Measurements from ENCODE around the gene VCAM1.
"Not testable (repeated sequence)": the region's sequence is repeated elsewhere in the genome, so short reads cannot be mapped to it uniquely, and the experiment has no call there.

VCAM1 gene

GRCh38 chr1:100769906-100770646, 50.5 kb downstream of the VCAM1 start:
- H3K9ac ChIP-seq (ENCODE audit: low read depth in 1 of 2, low read length in 2 of 2) = no peak overlapping the region
- H3K4me3 ChIP-seq (ENCODE audit: low read depth in 1 of 2, low read length in 2 of 2) = no peak overlapping the region
- H3K27me3 ChIP-seq (ENCODE audit: control insufficient read depth in 1 of 2, insufficient read depth in 2 of 2, low read length in 2 of 2) = no peaks in the 10 kb centered on the region
- H3K4me1 ChIP-seq (ENCODE audit: control insufficient read depth in 1 of 2, insufficient read depth in 2 of 2, low read length in 2 of 2) = no peaks in the 10 kb centered on the region
- no peaks in the 10 kb centered on the region for H3K9me3 ChIP-seq (ENCODE audit: control insufficient read depth in 1 of 2, low read length in 2 of 2)
- no peaks in the 10 kb centered on the region for H3K36me3 ChIP-seq (ENCODE audit: control insufficient read depth in 1 of 2, insufficient read depth in 2 of 2, low read length in 2 of 2)
- no peak overlapping the region for H3K27ac ChIP-seq (ENCODE audit: low read depth, low read length)

- no peaks in the 10 kb centered on the region for H3K9me3 ChIP-seq (ENCODE audit: control insufficient read depth in 1 of 2, low read length in 2 of 2)
- no peak overlapping the region for H3K9ac ChIP-seq (ENCODE audit: low read depth in 1 of 2, low read length in 2 of 2)
- H3K4me3 ChIP-seq (ENCODE audit: low read depth in 1 of 2, low read length in 2 of 2) = no peak overlapping the region
- no peak overlapping the region for H3K27ac ChIP-seq (ENCODE audit: low read depth, low read length)
- H3K27me3 ChIP-seq (ENCODE audit: control insufficient read depth in 1 of 2, insufficient read depth in 2 of 2, low read length in 2 of 2) = no peaks in the 10 kb centered on the region
- no peaks in the 10 kb centered on the region for H3K4me1 ChIP-seq (ENCODE audit: control insufficient read depth in 1 of 2, insufficient read depth in 2 of 2, low read length in 2 of 2)
- no peaks in the 10 kb centered on the region for H3K36me3 ChIP-seq (ENCODE audit: control insufficient read depth in 1 of 2, insufficient read depth in 2 of 2, low read length in 2 of 2)
These were observed 53.9 kb downstream of the VCAM1 start for GRCh38 chr1:100773444-100773843.

- Histone ChIP-seq H3K27ac (ENCODE audit: low read depth, low read length) (no peak overlapping the region), H3K36me3 (ENCODE audit: control insufficient read depth in 1 of 2, insufficient read depth in 2 of 2, low read length in 2 of 2) (no peaks in the 10 kb centered on the region), H3K27me3 (ENCODE audit: control insufficient read depth in 1 of 2, insufficient read depth in 2 of 2, low read length in 2 of 2) (no peaks in the 10 kb centered on the region), H3K9ac (ENCODE audit: low read depth in 1 of 2, low read length in 2 of 2) (no peak overlapping the region), H3K9me3 (ENCODE audit: control insufficient read depth in 1 of 2, low read length in 2 of 2) (no peaks in the 10 kb centered on the region), H3K4me3 (ENCODE audit: low read depth in 1 of 2, low read length in 2 of 2) (no peak overlapping the region), H3K4me1 (ENCODE audit: control insufficient read depth in 1 of 2, insufficient read depth in 2 of 2, low read length in 2 of 2) (no peaks in the 10 kb centered on the region)
These were observed 54.8 kb downstream of the VCAM1 start for GRCh38 chr1:100774370-100774769.

GRCh38 chr1:100775483-100775882, 55.9 kb downstream of the VCAM1 start:
- Histone ChIP-seq H3K27ac (ENCODE audit: low read depth, low read length) (no peak overlapping the region), H3K4me3 (ENCODE audit: low read depth in 1 of 2, low read length in 2 of 2) (no peak overlapping the region), H3K9me3 (ENCODE audit: control insufficient read depth in 1 of 2, low read length in 2 of 2) (no peaks in the 10 kb centered on the region), H3K27me3 (ENCODE audit: control insufficient read depth in 1 of 2, insufficient read depth in 2 of 2, low read length in 2 of 2) (no peaks in the 10 kb centered on the region), H3K4me1 (ENCODE audit: control insufficient read depth in 1 of 2, insufficient read depth in 2 of 2, low read length in 2 of 2) (no peaks in the 10 kb centered on the region), H3K36me3 (ENCODE audit: control insufficient read depth in 1 of 2, insufficient read depth in 2 of 2, low read length in 2 of 2) (no peaks in the 10 kb centered on the region), H3K9ac (ENCODE audit: low read depth in 1 of 2, low read length in 2 of 2) (no peak overlapping the region)

- no peaks in the 10 kb centered on the region for H3K9me3 ChIP-seq (ENCODE audit: control insufficient read depth in 1 of 2, low read length in 2 of 2)
- H3K36me3 ChIP-seq (ENCODE audit: control insufficient read depth in 1 of 2, insufficient read depth in 2 of 2, low read length in 2 of 2) = no peaks in the 10 kb centered on the region
- H3K9ac ChIP-seq (ENCODE audit: low read depth in 1 of 2, low read length in 2 of 2) = no peak overlapping the region
- no peaks in the 10 kb centered on the region for H3K27me3 ChIP-seq (ENCODE audit: control insufficient read depth in 1 of 2, insufficient read depth in 2 of 2, low read length in 2 of 2)
- no peak overlapping the region for H3K4me3 ChIP-seq (ENCODE audit: low read depth in 1 of 2, low read length in 2 of 2)
- no peaks in the 10 kb centered on the region for H3K4me1 ChIP-seq (ENCODE audit: control insufficient read depth in 1 of 2, insufficient read depth in 2 of 2, low read length in 2 of 2)
- H3K27ac ChIP-seq (ENCODE audit: low read depth, low read length) = no peak overlapping the region
These were observed 59.2 kb downstream of the VCAM1 start for GRCh38 chr1:100778748-100779147.

- no peak overlapping the region for H3K27ac ChIP-seq (ENCODE audit: low read depth, low read length)
- H3K27me3 ChIP-seq (ENCODE audit: control insufficient read depth in 1 of 2, insufficient read depth in 2 of 2, low read length in 2 of 2) = no peaks in the 10 kb centered on the region
- no peaks in the 10 kb centered on the region for H3K36me3 ChIP-seq (ENCODE audit: control insufficient read depth in 1 of 2, insufficient read depth in 2 of 2, low read length in 2 of 2)
- no peaks in the 10 kb centered on the region for H3K9me3 ChIP-seq (ENCODE audit: control insufficient read depth in 1 of 2, low read length in 2 of 2)
- H3K9ac ChIP-seq (ENCODE audit: low read depth in 1 of 2, low read length in 2 of 2) = no peak overlapping the region
- H3K4me1 ChIP-seq (ENCODE audit: control insufficient read depth in 1 of 2, insufficient read depth in 2 of 2, low read length in 2 of 2) = no peaks in the 10 kb centered on the region
- no peak overlapping the region for H3K4me3 ChIP-seq (ENCODE audit: low read depth in 1 of 2, low read length in 2 of 2)
These were observed 61.3 kb downstream of the VCAM1 start for GRCh38 chr1:100780814-100781213.

GRCh38 chr1:100781728-100782127, 62.2 kb downstream of the VCAM1 start:
- not testable (repeated sequence) for H3K9ac ChIP-seq (ENCODE audit: low read depth in 1 of 2, low read length in 2 of 2); H3K36me3 ChIP-seq (ENCODE audit: control insufficient read depth in 1 of 2, insufficient read depth in 2 of 2, low read length in 2 of 2); H3K27ac ChIP-seq (ENCODE audit: low read depth, low read length); H3K4me1 ChIP-seq (ENCODE audit: control insufficient read depth in 1 of 2, insufficient read depth in 2 of 2, low read length in 2 of 2); H3K9me3 ChIP-seq (ENCODE audit: control insufficient read depth in 1 of 2, low read length in 2 of 2); H3K4me3 ChIP-seq (ENCODE audit: low read depth in 1 of 2, low read length in 2 of 2); H3K27me3 ChIP-seq (ENCODE audit: control insufficient read depth in 1 of 2, insufficient read depth in 2 of 2, low read length in 2 of 2)

- H3K27me3 ChIP-seq (ENCODE audit: control insufficient read depth in 1 of 2, insufficient read depth in 2 of 2, low read length in 2 of 2) = no peaks in the 10 kb centered on the region
- H3K9me3 ChIP-seq (ENCODE audit: control insufficient read depth in 1 of 2, low read length in 2 of 2) = no peaks in the 10 kb centered on the region
- H3K36me3 ChIP-seq (ENCODE audit: control insufficient read depth in 1 of 2, insufficient read depth in 2 of 2, low read length in 2 of 2) = no peaks in the 10 kb centered on the region
- no peaks in the 10 kb centered on the region for H3K4me1 ChIP-seq (ENCODE audit: control insufficient read depth in 1 of 2, insufficient read depth in 2 of 2, low read length in 2 of 2)
- H3K27ac ChIP-seq (ENCODE audit: low read depth, low read length) = no peak overlapping the region
- H3K9ac ChIP-seq (ENCODE audit: low read depth in 1 of 2, low read length in 2 of 2) = no peak overlapping the region
- H3K4me3 ChIP-seq (ENCODE audit: low read depth in 1 of 2, low read length in 2 of 2) = no peak overlapping the region
These were observed 63.0 kb downstream of the VCAM1 start for GRCh38 chr1:100782473-100783039.

- H3K9ac ChIP-seq (ENCODE audit: low read depth in 1 of 2, low read length in 2 of 2) = no peak overlapping the region
- H3K27me3 ChIP-seq (ENCODE audit: control insufficient read depth in 1 of 2, insufficient read depth in 2 of 2, low read length in 2 of 2) = no peaks in the 10 kb centered on the region
- no peaks in the 10 kb centered on the region for H3K9me3 ChIP-seq (ENCODE audit: control insufficient read depth in 1 of 2, low read length in 2 of 2)
- no peak overlapping the region for H3K27ac ChIP-seq (ENCODE audit: low read depth, low read length)
- H3K36me3 ChIP-seq (ENCODE audit: control insufficient read depth in 1 of 2, insufficient read depth in 2 of 2, low read length in 2 of 2) = no peaks in the 10 kb centered on the region
- no peak overlapping the region for H3K4me3 ChIP-seq (ENCODE audit: low read depth in 1 of 2, low read length in 2 of 2)
- no peaks in the 10 kb centered on the region for H3K4me1 ChIP-seq (ENCODE audit: control insufficient read depth in 1 of 2, insufficient read depth in 2 of 2, low read length in 2 of 2)
These were observed 66.0 kb downstream of the VCAM1 start for GRCh38 chr1:100785470-100786052.

GRCh38 chr1:100786870-100787269, 67.3 kb downstream of the VCAM1 start:
- Histone ChIP-seq H3K27me3 (ENCODE audit: control insufficient read depth in 1 of 2, insufficient read depth in 2 of 2, low read length in 2 of 2) (no peaks in the 10 kb centered on the region), H3K27ac (ENCODE audit: low read depth, low read length) (no peak overlapping the region), H3K9ac (ENCODE audit: low read depth in 1 of 2, low read length in 2 of 2) (no peak overlapping the region), H3K4me1 (ENCODE audit: control insufficient read depth in 1 of 2, insufficient read depth in 2 of 2, low read length in 2 of 2) (no peaks in the 10 kb centered on the region), H3K36me3 (ENCODE audit: control insufficient read depth in 1 of 2, insufficient read depth in 2 of 2, low read length in 2 of 2) (no peaks in the 10 kb centered on the region), H3K4me3 (ENCODE audit: low read depth in 1 of 2, low read length in 2 of 2) (no peak overlapping the region), H3K9me3 (ENCODE audit: control insufficient read depth in 1 of 2, low read length in 2 of 2) (no peaks in the 10 kb centered on the region)

All from duodenal mucosa (tissue), 2 donors.